Sigmoid colon (tissue), 7 donors: ENCODE data around the gene ECI1. TPM values are rescaled to one million over a fixed set of nuclear protein-coding genes. Genes with fewer than 3 reads are reported as not detected.

ENCODE experiments used
- DNase-seq: peaks from one replicate; pipeline ENCODE4 v3.0.0-alpha.2; 2019
- H3K27ac ChIP-seq, 4 donors: fragments of 200-600 bp; sonication (generic); one replicate each; pipeline ENCODE4 v1.5.1; 2016 to 2019; ENCODE audit warnings: mild to moderate bottlenecking in 1 of 4
- H3K27me3 ChIP-seq, 3 donors: fragments of 200-600 bp; sonication (generic); one replicate each; pipeline ENCODE4 v1.5.1; 2019; ENCODE audit warnings: mild to moderate bottlenecking in 1 of 3
- H3K36me3 ChIP-seq, 4 donors: fragments of 200-600 bp; sonication (generic); one replicate each; pipeline ENCODE4 v1.5.1; 2016 to 2019
- H3K4me1 ChIP-seq, 4 donors: fragments of 200-600 bp; sonication (generic); one replicate each; pipeline ENCODE4 v1.5.1; 2017 to 2019
- H3K4me3 ChIP-seq, 4 donors: fragments of 200-600 bp; sonication (generic); one replicate each; pipeline ENCODE4 v1.5.1; 2017 to 2019; ENCODE audit warnings: mild to moderate bottlenecking in 2 of 4, moderate library complexity in 1 of 4
- H3K9me3 ChIP-seq, 4 donors: fragments of 200-600 bp in 3 of 4; sonication (generic) in 3 of 4; one replicate each; pipeline versions ENCODE4 v1.5.1 to v1.6.1; 2013 to 2019
- EP300 ChIP-seq, 4 donors: sonication (generic); formaldehyde crosslinking; IDR thresholded peaks; one replicate each; pipeline ENCODE4 v1.6.1; 2017; ENCODE audit warnings: antibody characterized with exemption in 4 of 4
- POLR2A ChIP-seq, 2 donors: fragments of 450-650 bp; IDR thresholded peaks; one replicate each; pipeline ENCODE4 v1.6.1; 2016; ENCODE audit warnings: antibody characterized with exemption in 2 of 2, mild to moderate bottlenecking in 2 of 2, moderate library complexity in 2 of 2
- POLR2AphosphoS5 ChIP-seq, 4 donors: sonication (generic); formaldehyde crosslinking; IDR thresholded peaks; one replicate each; pipeline ENCODE4 v1.6.1; 2017; ENCODE audit warnings: antibody characterized with exemption in 4 of 4
- WGBS, 2 donors: extraction: QIAGEN DNeasy Blood & Tissue Kit; methylation state at CpG; one replicate each; pipeline ENCODE4 v1.1.7; 2013; 5-methylcytosine and 5-hydroxymethylcytosine counted together
- intact Hi-C: fragments of 100-400 bp; cut with DNase I; formaldehyde crosslinking; loops from one replicate; pipeline ENCODE4 v1.15.1; 2023
- polyA plus RNA-seq, 3 donors: library from polyadenylated mRNA; stranded (reverse); fragments of 200-250 nt; gene quantifications; one replicate each; pipeline ENCODE4 v1.2.3, GENCODE V29; 2013
- total RNA-seq, 4 donors: library from RNA; depleted of rRNA; stranded (reverse); fragments of >200 nt; gene quantifications; one replicate each; pipeline ENCODE4 v1.1.0, GENCODE V29; 2016
- TF ChIP-seq, protein P1 (sequence below), 4 experiments: fragments of 450-650 bp in 3 of 4; fragments of 200-600 bp in 1 of 4; IDR thresholded peaks; one replicate each; pipeline ENCODE4 v1.5.1; 2016 to 2019; ENCODE audit warnings: antibody characterized with exemption in 4 of 4, mild to moderate bottlenecking in 3 of 4, moderate library complexity in 2 of 4
- donor health status: healthy with polysubstance abuse.
- donor health status: Bipolar disorder and iron deficiency.
- donor health status: healthy.

The ECI1 gene
- total and polyA plus RNA-seq, 7 donors, result 50.2 to 136 (median 84.8) TPM

DNA sequence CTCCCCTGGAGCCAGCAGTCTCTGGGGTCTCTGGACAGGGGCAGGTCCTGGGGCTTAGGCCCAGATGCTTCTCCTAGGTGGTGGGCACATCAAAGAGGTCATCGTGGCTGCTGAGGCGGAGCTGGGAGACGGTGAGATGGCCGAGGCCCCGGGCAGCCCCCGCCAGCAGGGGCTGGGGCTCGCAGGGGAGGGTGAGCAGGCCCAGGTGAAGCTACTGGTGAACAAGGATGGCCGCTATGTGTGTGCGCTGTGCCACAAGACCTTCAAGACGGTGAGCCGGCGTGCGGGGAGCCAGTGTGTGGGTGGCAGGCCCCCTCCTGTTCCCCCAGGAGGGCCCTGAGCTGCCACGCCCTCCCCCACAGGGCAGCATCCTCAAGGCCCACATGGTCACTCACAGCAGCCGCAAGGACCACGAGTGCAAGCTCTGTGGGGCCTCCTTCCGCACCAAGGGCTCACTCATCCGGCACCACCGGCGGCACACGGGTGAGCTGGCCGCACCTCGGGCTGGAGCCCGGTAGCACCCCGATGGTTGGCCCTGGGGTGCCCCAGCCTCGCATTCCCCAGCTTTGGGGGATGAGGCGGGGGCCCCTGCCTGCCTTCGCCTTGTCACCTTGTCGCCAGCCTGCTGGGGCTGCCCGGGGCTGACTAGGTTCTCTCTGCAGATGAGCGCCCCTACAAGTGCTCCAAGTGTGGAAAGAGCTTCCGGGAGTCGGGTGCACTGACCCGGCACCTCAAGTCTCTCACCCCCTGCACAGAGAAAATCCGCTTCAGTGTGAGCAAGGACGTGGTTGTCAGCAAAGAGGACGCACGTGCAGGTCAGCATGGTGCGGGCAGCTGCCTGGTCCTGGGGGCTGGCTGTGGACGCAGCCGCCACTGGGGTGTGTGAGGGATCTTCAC, 19.0 kb downstream of the ECI1 start:
- Histone ChIP-seq H3K36me3 (peaks cover 67 to 84% (median 75%) of the 10 kb centered on the region in 4 donors), H3K4me3 (no peak overlapping the region), H3K9me3 (no peaks in the 10 kb centered on the region), H3K27me3 (peaks cover 11 to 43% (median 17%) of the 10 kb centered on the region in 3 donors), H3K27ac (no peak overlapping the region), H3K4me1 (peaks cover 0 to 18% (median 16%) of the 10 kb centered on the region in 4 donors)
- no peak for DNase-seq
- intact Hi-C loops, result no loop called here
- 92 to 94% methylated on average over 41 of the region's 41 CpGs for WGBS, 2 donors
- TF ChIP-seq POLR2AphosphoS5 (IDR thresholded peaks at IDR 0.05) (no peak), POLR2A (IDR thresholded peaks at IDR 0.05) (no peak), EP300 (IDR thresholded peaks at IDR 0.05) (no peak)
- TF ChIP-seq, protein P1, sequence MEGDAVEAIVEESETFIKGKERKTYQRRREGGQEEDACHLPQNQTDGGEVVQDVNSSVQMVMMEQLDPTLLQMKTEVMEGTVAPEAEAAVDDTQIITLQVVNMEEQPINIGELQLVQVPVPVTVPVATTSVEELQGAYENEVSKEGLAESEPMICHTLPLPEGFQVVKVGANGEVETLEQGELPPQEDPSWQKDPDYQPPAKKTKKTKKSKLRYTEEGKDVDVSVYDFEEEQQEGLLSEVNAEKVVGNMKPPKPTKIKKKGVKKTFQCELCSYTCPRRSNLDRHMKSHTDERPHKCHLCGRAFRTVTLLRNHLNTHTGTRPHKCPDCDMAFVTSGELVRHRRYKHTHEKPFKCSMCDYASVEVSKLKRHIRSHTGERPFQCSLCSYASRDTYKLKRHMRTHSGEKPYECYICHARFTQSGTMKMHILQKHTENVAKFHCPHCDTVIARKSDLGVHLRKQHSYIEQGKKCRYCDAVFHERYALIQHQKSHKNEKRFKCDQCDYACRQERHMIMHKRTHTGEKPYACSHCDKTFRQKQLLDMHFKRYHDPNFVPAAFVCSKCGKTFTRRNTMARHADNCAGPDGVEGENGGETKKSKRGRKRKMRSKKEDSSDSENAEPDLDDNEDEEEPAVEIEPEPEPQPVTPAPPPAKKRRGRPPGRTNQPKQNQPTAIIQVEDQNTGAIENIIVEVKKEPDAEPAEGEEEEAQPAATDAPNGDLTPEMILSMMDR (IDR thresholded peaks at IDR 0.05), result no peak

- DNase-seq, result no peak
- Histone ChIP-seq H3K4me1 (peaks cover 0 to 14% (median 12%) of the 10 kb centered on the region in 4 donors), H3K4me3 (no peak overlapping the region), H3K9me3 (no peaks in the 10 kb centered on the region), H3K27me3 (peaks cover under 1 to 32% (median 6%) of the 10 kb centered on the region in 3 donors), H3K27ac (no peak overlapping the region), H3K36me3 (peaks cover 67 to 91% (median 75%) of the 10 kb centered on the region in 4 donors)
- TF ChIP-seq EP300 (IDR thresholded peaks at IDR 0.05) (no peak), POLR2AphosphoS5 (IDR thresholded peaks at IDR 0.05) (no peak), POLR2A (IDR thresholded peaks at IDR 0.05) (no peak)
- TF ChIP-seq, protein P1 (IDR thresholded peaks at IDR 0.05), result no peak
- WGBS, 2 donors, result 91% methylated on average over 29 of the region's 29 CpGs
- intact Hi-C loops, result no loop called here
Observed at GRCh38 chr16:2231016-2231931, 20.1 kb downstream of the ECI1 start.

DNA sequence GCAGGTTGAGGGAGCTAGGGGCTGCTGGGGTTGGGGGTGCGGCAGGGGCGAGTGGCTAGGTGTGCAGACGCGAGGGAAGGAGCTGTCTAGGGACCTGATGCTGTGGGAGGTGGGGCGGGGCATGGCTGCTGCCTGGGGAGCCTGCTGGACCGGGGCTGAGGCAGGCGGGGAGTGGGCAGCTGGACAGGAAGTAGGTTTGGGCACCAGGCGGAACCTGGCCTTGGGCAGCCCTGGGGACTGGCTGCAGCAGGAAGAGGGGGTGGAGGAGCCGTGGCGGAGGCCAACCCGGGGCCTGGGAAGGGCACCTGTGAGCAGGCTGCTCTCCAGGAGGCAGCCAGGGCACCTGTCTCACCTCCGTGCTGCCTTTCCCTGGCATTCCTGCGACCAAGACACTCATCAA, 21.0 kb downstream of the ECI1 start:
- intact Hi-C loops, result no loop called here
- H3K9me3 ChIP-seq, result no peaks in the 10 kb centered on the region
- H3K27me3 ChIP-seq, result peaks cover 0 to 23% (median 0%) of the 10 kb centered on the region in 3 donors
- peaks cover 62 to 84% (median 70%) of the 10 kb centered on the region in 4 donors for H3K36me3 ChIP-seq
- H3K4me3 ChIP-seq, result no peak overlapping the region
- TF ChIP-seq EP300 (IDR thresholded peaks at IDR 0.05), result no peak
- TF ChIP-seq, protein P1 (IDR thresholded peaks at IDR 0.05), result no peak
- no peak for TF ChIP-seq POLR2A (IDR thresholded peaks at IDR 0.05)
- no peak for TF ChIP-seq POLR2AphosphoS5 (IDR thresholded peaks at IDR 0.05)
- H3K27ac ChIP-seq, result no peak overlapping the region
- DNase-seq, result no peak
- peaks cover 0 to 13% (median 11%) of the 10 kb centered on the region in 4 donors for H3K4me1 ChIP-seq
- WGBS, 2 donors, result 92% methylated on average over 13 of the region's 13 CpGs

DNA sequence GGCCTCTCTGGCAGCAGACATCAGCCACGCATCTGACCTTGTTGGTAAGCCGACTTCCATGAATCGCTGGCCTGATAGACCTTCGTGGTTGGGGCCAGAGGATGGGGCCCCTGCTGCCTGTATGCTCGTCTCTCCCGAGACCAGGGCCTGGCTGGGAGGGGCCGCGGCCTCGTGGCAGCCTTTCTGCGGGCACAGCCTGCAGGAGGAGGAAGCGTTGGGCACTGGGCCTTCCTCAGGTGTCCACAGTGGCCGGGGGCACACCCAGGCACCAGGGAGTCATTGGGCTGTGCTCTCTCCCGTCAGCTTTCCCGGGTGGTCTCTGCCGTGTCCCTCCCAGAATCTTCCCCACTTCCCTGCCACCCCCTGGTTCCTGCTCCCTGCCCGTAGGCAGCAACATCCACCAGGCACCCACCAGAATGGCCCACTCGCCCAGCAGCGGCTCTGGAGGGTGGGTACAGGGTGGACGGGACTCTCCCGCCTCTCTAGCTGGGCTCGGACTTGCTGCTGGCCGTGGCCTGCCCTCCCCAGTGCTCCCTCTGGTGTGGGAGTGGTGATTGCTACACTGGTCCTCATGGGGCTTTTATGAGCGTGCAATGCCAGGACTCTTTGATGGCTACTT, 21.6 kb downstream of the ECI1 start:
- peaks cover 55 to 78% (median 64%) of the 10 kb centered on the region in 4 donors for H3K36me3 ChIP-seq
- 94 to 95% methylated on average over 23 of the region's 23 CpGs for WGBS, 2 donors
- H3K27me3 ChIP-seq, result peaks cover 0 to 18% (median 0%) of the 10 kb centered on the region in 3 donors
- H3K27ac ChIP-seq, result no peak overlapping the region
- intact Hi-C loops, result no loop called here
- no peaks in the 10 kb centered on the region for H3K9me3 ChIP-seq
- no peak for DNase-seq
- no peak overlapping the region for H3K4me3 ChIP-seq
- TF ChIP-seq POLR2A (IDR thresholded peaks at IDR 0.05) (no peak), POLR2AphosphoS5 (IDR thresholded peaks at IDR 0.05) (no peak)
- TF ChIP-seq, protein P1 (IDR thresholded peaks at IDR 0.05), result no peak
- peaks cover 0 to 20% (median 17%) of the 10 kb centered on the region in 4 donors for H3K4me1 ChIP-seq
